Fibroblast of lung (primary cell): ENCODE results near the gene ZNF296.

Source experiments
- CTCF ChIP-seq, 2 donors: IDR thresholded peaks in 1 of 2; conservative IDR thresholded peaks in 1 of 2; 1 replicate in 1 of 2; 2 replicates in 1 of 2; pipeline ENCODE4 v1.5.1; 2011 to 2012; ENCODE audit warnings: low read length in 2 of 2, control low read depth in 1 of 2, inconsistent platforms in 1 of 2, low read depth in 1 of 2, mild to moderate bottlenecking in 1 of 2
- EZH2 ChIP-seq: IDR thresholded peaks from 2 replicates; pipeline ENCODE4 v1.5.1; 2012; ENCODE audit warnings: low read length, control low read depth, mild to moderate bottlenecking; ENCODE audit errors: missing control alignments

GRCh38 chr19:45027371-45027770, 48.9 kb downstream of the ZNF296 start:
- TF ChIP-seq CTCF (conservative IDR thresholded peaks at IDR 0.05 in 1 of 2, IDR thresholded peaks at IDR 0.05 in 1 of 2; ENCODE audit: low read depth in 1 of 2, low read length in 2 of 2), result no peak
- no peak for TF ChIP-seq EZH2
